GM06990 (cell line): ENCODE measurements around the gene GATAD1.
"Not testable (repeated sequence)": the region's sequence is repeated elsewhere in the genome, so short reads cannot be mapped to it uniquely, and the experiment has no call there.

Source experiments
- DNase-seq: peaks from one replicate; pipeline ENCODE4 v3.0.0-alpha.2; 2011; ENCODE audit not compliant: insufficient read length; ENCODE audit errors: extremely low read depth
- H3K27me3 ChIP-seq: replicated peaks from 2 replicates; pipeline ENCODE4 v1.6.0; 2011; ENCODE audit warnings: low read length; ENCODE audit not compliant: control insufficient read depth, insufficient read depth
- H3K36me3 ChIP-seq: 2 replicates; pipeline ENCODE4 v1.5.1; 2011; ENCODE audit warnings: low read length; ENCODE audit not compliant: control insufficient read depth, insufficient read depth
- H3K4me3 ChIP-seq: replicated peaks from 2 replicates; pipeline ENCODE4 v1.5.1; 2011; ENCODE audit warnings: low read depth, mild to moderate bottlenecking, control low read depth, low read length
- TF ChIP-seq, protein P1 (sequence below): IDR thresholded peaks from 2 replicates; pipeline ENCODE4 v1.5.1; 2011; ENCODE audit warnings: low read length, control low read depth, mild to moderate bottlenecking, inconsistent platforms; ENCODE audit not compliant: insufficient read depth, poor library complexity, severe bottlenecking

Gene GATAD1

DNA sequence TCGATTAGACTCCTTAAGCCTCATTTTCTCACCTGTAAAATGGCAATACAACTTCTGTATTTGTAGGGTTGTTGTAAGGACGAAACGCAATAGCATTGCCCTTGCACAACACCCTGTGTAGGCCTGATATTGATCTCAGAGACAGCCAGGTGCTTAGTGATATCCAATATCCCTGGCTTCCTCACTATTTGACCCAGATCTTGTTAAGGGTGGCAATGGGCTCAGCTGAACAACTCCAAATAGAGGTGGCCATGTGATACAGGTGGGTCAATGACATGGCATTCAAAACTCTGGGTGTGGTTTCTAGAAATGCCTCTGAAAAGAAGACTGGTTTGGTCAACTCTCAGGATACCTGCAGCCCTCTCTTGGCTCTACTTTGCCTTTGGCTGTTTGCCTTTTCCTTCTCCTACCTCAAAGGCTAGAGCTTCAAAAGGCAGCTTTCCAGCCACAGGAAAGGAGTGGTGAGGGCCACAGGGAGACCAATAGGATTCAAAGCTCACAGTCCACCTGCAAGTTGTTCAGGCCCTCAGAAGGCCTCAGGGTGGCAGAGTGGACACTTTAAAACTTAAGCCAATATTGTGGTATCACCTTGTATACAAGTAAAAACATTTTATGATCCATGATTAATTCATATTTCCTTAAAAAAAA lies 14.9 kb upstream of the GATAD1 start:
- no peaks in the 10 kb centered on the region for H3K36me3 ChIP-seq
- no peak overlapping the region for H3K4me3 ChIP-seq
- no peak for DNase-seq
- H3K27me3 ChIP-seq = no peaks in the 10 kb centered on the region
- TF ChIP-seq, protein P1, sequence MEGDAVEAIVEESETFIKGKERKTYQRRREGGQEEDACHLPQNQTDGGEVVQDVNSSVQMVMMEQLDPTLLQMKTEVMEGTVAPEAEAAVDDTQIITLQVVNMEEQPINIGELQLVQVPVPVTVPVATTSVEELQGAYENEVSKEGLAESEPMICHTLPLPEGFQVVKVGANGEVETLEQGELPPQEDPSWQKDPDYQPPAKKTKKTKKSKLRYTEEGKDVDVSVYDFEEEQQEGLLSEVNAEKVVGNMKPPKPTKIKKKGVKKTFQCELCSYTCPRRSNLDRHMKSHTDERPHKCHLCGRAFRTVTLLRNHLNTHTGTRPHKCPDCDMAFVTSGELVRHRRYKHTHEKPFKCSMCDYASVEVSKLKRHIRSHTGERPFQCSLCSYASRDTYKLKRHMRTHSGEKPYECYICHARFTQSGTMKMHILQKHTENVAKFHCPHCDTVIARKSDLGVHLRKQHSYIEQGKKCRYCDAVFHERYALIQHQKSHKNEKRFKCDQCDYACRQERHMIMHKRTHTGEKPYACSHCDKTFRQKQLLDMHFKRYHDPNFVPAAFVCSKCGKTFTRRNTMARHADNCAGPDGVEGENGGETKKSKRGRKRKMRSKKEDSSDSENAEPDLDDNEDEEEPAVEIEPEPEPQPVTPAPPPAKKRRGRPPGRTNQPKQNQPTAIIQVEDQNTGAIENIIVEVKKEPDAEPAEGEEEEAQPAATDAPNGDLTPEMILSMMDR = no peak

DNA sequence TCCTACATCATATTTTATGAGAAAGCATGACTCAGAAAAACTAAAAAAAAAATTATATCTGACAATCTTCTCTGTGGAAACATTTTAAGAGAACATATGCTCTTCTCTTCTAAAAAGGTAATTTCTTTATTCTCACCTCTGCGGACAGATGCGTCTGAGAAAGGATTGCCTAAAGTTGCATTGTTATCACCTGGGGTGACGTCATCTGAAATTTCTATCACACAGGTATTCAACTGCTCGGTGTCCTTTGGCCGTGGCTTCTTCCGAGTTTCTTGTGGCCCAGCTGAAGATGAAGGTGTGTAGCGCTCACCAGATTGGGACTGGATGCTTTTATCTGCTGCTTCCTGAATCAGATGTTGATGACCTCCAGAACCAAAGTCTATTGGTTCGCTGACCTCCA lies 14.3 kb upstream of the GATAD1 start:
- TF ChIP-seq, protein P1 = no peak
- no peak for DNase-seq
- Histone ChIP-seq H3K27me3 (no peaks in the 10 kb centered on the region), H3K36me3 (no peaks in the 10 kb centered on the region), H3K4me3 (no peak overlapping the region)

DNA sequence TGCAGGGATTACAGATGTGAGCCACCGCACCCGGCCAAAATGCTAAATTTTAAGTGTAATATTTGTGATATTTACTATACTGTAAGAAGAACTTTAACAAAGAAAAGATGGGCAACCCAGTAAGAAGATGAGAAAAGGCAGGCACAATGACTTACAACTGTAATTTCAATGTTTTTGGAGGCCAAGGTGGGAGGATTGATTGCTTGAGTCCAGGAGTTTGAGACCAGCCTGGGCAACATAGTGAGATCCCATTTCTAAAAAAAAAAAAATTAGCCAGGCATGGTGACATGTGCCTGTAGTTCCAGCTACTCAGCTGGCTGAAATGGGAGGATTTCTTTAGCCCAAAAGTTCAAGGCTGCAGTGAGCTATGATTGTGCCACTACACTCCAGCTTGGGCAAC lies 11.7 kb upstream of the GATAD1 start:
- Histone ChIP-seq H3K36me3 (no peaks in the 10 kb centered on the region), H3K27me3 (no peaks in the 10 kb centered on the region), H3K4me3 (no peak overlapping the region)
- DNase-seq = no peak
- TF ChIP-seq, protein P1 = no peak

DNA sequence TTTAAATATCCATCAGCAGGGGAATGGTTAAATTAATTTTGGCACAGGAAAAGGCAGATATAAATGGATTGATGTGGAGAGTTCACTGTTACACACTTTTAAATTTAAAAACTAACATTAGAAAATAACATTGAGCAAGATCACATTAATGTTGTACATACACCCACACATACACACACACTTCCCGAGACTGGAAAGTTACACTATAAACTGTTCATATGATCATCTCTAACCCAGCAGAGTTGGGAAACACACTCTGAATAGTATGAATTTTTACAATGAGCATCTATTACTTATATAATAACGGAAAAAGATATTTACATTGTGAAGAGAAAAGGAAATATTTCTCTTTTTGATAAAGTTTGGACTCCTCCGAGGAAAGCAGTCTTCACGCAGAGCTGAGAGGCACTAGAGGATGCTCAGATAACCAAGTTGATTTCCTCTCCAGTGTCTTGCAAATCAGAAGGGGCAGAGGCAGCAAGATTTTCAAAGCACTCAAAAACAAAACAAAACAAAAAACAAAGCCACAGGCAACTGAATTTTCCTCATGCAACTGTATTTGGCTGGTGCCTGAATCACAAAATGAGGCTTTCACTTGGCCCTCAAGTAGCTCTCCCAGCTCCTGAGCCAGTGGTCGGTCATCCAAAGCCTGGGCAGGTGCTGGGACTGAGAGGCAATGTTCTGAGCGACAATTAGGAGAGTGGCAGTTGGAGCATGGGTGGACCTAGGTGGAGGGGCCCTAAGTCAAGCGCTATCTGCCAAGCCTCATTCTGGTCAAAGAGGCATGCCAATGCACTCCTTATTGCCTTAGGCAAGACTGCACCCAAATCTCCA lies 10.5 kb upstream of the GATAD1 start:
- H3K4me3 ChIP-seq = no peak overlapping the region
- no peak for DNase-seq
- TF ChIP-seq, protein P1 = no peak

DNA sequence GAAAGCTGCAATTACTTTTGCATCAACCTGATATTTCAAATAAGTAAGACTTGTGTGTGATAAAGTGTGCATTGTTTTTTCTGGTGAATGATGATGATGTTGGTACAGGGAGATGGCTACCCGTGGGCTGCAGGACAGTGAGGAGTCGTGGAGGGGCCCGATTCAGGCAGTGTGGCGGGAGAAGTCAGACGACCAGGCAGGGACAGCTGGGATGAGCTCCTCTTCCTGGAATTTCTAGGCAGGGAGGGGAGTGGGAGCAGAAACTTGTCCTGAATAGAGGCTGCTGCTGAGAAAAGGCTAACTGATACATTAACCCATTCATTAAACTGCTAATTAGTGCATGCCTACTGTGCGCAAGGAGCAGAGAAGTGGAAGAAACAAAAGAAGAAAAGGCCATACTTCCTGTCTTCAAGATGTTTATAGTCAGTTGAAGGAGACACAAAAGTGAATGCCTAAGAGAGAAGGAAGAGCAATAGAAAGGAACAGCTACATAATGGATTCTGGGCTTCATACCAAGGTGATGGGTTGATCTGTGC lies 9.3 kb upstream of the GATAD1 start:
- Histone ChIP-seq H3K4me3 (no peak overlapping the region), H3K27me3 (no peaks in the 10 kb centered on the region), H3K36me3 (no peaks in the 10 kb centered on the region)
- DNase-seq = no peak
- TF ChIP-seq, protein P1 = no peak

More for the DNA sequence above, 10.5 kb upstream of the GATAD1 start:
- no peaks in the 10 kb centered on the region for H3K27me3 ChIP-seq
- no peaks in the 10 kb centered on the region for H3K36me3 ChIP-seq

DNA sequence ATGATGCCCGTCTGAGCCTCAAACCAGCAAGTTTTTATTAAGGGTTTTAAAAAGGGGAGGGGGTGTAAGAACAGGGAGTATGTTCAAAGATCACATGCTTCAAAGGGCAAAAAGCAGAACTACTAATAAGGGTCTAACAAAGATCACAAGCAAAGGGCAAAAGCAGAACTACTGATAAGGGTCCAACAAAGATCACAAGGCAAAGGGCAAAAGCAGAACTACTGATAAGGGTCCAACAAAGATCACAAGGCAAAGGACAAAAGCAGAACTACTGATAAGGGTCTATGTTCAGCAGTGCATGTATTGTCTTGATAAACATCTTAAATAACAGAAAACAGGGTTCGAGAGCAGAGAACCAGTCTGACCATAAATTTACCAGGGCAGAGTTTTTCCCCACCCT lies 4.6 kb upstream of the GATAD1 start:
- not testable (repeated sequence) for DNase-seq, H3K4me3 ChIP-seq, H3K27me3 ChIP-seq, H3K36me3 ChIP-seq
